ENCODE measurements around the gene BBOX1. TPM values are rescaled to one million over a fixed set of nuclear protein-coding genes. Genes with fewer than 3 reads are reported as not detected.

BBOX1 gene
- total and polyA plus RNA-seq, 2 of the 8 experiments (the other 6 are each of a cell fraction or from before 2014, with no cell fraction given), result not detected

- H3K4me1 ChIP-seq (replicated peaks in 1 of 4; ENCODE audit: control insufficient read depth in 3 of 4, insufficient read depth in 4 of 4, low read length in 3 of 4), result no peaks in the 10 kb centered on the region
- H2BK20ac ChIP-seq (ENCODE audit: low read length), result no peak overlapping the region
- FAIRE-seq (no peak), DNase-seq (ENCODE audit: low read depth in 1 of 2, low spot score in 2 of 2) (no peak)
- H2AFZ ChIP-seq (ENCODE audit: low read length), result no peak overlapping the region
- no peak overlapping the region for H3K4me3 ChIP-seq (ENCODE audit: extremely low read depth in 1 of 4, insufficient read depth in 2 of 4, low read depth in 3 of 4, low read length in 4 of 4)
- no peak overlapping the region for H4K8ac ChIP-seq (ENCODE audit: extremely low read depth, insufficient read depth, low read length)
- H4K91ac ChIP-seq (replicated peaks; ENCODE audit: insufficient read length, low read length), result no peak overlapping the region
- no peak overlapping the region for H3K9ac ChIP-seq (replicated peaks in 1 of 4; ENCODE audit: extremely low read depth in 1 of 4, low read depth in 3 of 4, low read length in 3 of 4)
- no peak overlapping the region for H3K4ac ChIP-seq (replicated peaks; ENCODE audit: insufficient read length, low read depth, low read length)
- WGBS, 2 experiments (ENCODE audit: extremely low coverage in 1 of 2, insufficient coverage in 1 of 2, insufficient read length in 1 of 2, insufficient replicate concordance in 2 of 2, low coverage in 1 of 2, low lambda C conversion rate in 2 of 2, missing lambda C conversion rate in 1 of 2), result 91% methylated on average over 1 of the region's 1 CpG; no CpG with 5 or more reads in 1 of the 2 experiments
- H3K36me3 ChIP-seq (ENCODE audit: control insufficient read depth in 2 of 4, insufficient read depth in 4 of 4, low read length in 3 of 4), result no peaks in the 10 kb centered on the region
- H3K79me2 ChIP-seq (ENCODE audit: control insufficient read depth in 1 of 2, insufficient read depth in 2 of 2, low read length in 2 of 2), result no peaks in the 10 kb centered on the region
- H2AK5ac ChIP-seq (ENCODE audit: low read depth, low read length), result no peak overlapping the region
- H2BK15ac ChIP-seq (ENCODE audit: low read length), result no peak overlapping the region
- H2BK120ac ChIP-seq (replicated peaks; ENCODE audit: low read depth, low read length), result no peak overlapping the region
- peak overlapping the region; percentile 36; the same call in 1 of the 2 replicates for H2BK5ac ChIP-seq (ENCODE audit: low read depth, low read length)
- TF ChIP-seq POLR2AphosphoS5 (IDR thresholded peaks at IDR 0.05; ENCODE audit: low read depth, low read length) (no peak), CHD2 (IDR thresholded peaks at IDR 0.05; ENCODE audit: low read length) (no peak), GABPA (IDR thresholded peaks at IDR 0.05; ENCODE audit: borderline replicate concordance, insufficient read depth, low read length) (no peak), CBX8 (IDR thresholded peaks at IDR 0.05; ENCODE audit: borderline replicate concordance, low read depth, low read length) (no peak)
- TF ChIP-seq, protein P1, sequence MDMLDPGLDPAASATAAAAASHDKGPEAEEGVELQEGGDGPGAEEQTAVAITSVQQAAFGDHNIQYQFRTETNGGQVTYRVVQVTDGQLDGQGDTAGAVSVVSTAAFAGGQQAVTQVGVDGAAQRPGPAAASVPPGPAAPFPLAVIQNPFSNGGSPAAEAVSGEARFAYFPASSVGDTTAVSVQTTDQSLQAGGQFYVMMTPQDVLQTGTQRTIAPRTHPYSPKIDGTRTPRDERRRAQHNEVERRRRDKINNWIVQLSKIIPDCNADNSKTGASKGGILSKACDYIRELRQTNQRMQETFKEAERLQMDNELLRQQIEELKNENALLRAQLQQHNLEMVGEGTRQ (IDR thresholded peaks at IDR 0.05; ENCODE audit: low read length), result no peak
- H3K18ac ChIP-seq (ENCODE audit: extremely low read depth, low read length), result no peak overlapping the region
- H3K4me2 ChIP-seq (ENCODE audit: insufficient read depth in 1 of 2, low read depth in 2 of 2, low read length in 2 of 2), result no peak overlapping the region
- H3K23ac ChIP-seq (ENCODE audit: insufficient read length), result no peak overlapping the region
- H4K20me1 ChIP-seq (replicated peaks in 1 of 2; ENCODE audit: control insufficient read depth in 1 of 2, insufficient read depth in 2 of 2, low read length in 2 of 2), result no peaks in the 10 kb centered on the region
- no peaks in the 10 kb centered on the region for H3K23me2 ChIP-seq (ENCODE audit: low read depth, low read length)
- H3K27ac ChIP-seq (ENCODE audit: low read depth, low read length), result no peak overlapping the region
- H3K27me3 ChIP-seq (replicated peaks in 1 of 4; ENCODE audit: control insufficient read depth in 3 of 4, extremely low read depth in 1 of 4, insufficient read depth in 3 of 4, low read length in 3 of 4), result no peaks in the 10 kb centered on the region
- no peak overlapping the region for H3K56ac ChIP-seq (replicated peaks; ENCODE audit: insufficient read length, low read depth, low read length)
- H3K14ac ChIP-seq (ENCODE audit: insufficient read length), result no peak overlapping the region
- no peaks in the 10 kb centered on the region for H3K9me3 ChIP-seq (ENCODE audit: insufficient read depth in 2 of 2, low read depth in 1 of 2, low read length in 1 of 2)
- H2BK12ac ChIP-seq (ENCODE audit: low read depth, low read length), result no peak overlapping the region
- ChIA-PET POLR2A (ENCODE audit: partially characterized antibody) (no interaction called here), CTCF (ENCODE audit: partially characterized antibody) (interaction anchor here (1.9 kb wide), 1 partner anchor 11 kb away, joined by 7 read pairs; the partner anchor contains the start of gene BBOX1)
- no peak overlapping the region for H4K5ac ChIP-seq (ENCODE audit: insufficient read length, low read depth, low read length)
- no peaks in the 10 kb centered on the region; the same call in 1 of the 2 replicates for H3K79me1 ChIP-seq (ENCODE audit: low read depth, low read length)
These were observed 10.6 kb upstream of the BBOX1 start for GRCh38 chr11:27029966-27030365.

Measured in H1 (cell line).